HG03135 (cell line): ENCODE data around the gene NACC2.
"Not testable (repeated sequence)": the region's sequence is repeated elsewhere in the genome, so short reads cannot be mapped to it uniquely, and the experiment has no call there.

Experiments
- ATAC-seq: cut with Tn5 transposase; IDR thresholded peaks from one replicate; pipeline ENCODE4 v1.9.1; 2021; ENCODE audit warnings: mild to moderate bottlenecking, moderate library complexity; ENCODE audit not compliant: unreplicated experiment

Gene NACC2

GRCh38 chr9:136112541-136112940 is 17.5 kb upstream of the NACC2 start:
- ATAC-seq = no peak

GRCh38 chr9:136111910-136112309 is 16.8 kb upstream of the NACC2 start:
- ATAC-seq = no peak

DNA sequence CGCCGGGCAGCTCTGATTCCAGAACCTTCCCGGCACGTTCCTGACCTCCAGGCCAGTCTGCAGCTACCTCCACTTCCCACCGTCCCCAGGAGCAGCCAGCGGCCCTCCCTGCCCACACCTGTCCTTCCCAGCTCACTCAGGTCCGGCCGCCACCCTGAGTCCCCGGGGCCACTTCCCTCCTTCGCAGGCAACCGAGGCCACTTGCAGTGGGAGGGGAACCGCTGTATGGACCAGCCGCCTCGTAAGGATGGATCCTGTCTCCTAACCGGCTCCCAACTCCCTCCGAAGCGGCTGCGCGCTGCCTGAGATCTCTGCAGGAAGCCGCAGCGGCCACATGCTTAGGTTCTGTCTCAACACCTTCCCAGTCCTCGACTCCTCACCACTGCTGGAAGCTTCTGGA is 16.1 kb upstream of the NACC2 start:
- no peak for ATAC-seq

DNA sequence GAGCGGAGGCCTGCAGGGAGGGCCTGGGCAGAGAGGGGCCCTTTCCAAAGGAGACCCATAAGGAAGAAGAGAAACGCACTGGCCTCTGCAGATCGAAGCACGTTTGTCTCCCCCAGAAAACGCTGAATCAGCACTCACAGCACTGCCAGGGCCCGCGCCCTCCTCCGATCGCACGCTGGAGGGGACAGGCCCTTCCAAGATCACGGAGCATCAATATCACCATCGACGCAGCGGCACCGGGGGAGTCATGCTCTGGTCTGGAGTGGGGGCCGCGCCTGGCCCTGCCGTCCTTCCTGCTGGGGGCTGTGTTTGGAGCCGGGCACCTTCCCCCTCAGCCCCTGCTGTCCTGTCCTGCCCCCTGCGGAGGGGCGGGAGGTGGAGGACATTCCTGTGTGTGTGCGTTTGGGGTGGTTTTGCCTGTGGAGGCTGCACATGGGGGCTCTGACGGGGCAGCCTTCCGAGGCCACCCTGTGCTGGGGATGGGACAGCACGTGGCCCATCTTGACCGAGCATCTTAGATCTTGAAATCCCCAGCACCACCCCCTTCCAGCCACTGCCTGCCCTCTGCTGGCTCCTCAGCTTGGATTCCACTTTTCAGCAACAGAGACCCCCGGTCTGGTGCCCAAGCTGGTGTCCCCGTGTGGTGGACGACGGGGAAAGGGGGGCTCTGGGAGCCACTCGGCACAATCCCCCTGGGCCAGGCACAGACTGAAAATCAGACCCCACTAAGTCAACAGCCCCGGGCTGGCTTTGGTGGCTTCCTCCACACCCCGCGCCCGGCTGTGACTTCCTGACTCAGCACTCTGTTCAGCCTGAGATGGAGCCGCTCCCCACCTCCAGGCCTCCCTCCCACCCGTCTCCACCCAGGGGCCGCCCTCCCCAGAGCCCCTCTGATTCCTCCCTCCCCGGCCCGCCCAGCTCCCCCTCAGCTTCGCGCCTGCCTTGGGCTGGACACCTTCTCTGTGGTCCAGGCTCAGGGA is 15.3 kb upstream of the NACC2 start:
- ATAC-seq = no peak

- peak; percentile 72 for ATAC-seq
Measured at GRCh38 chr9:136109351-136110081, 14.4 kb upstream of the NACC2 start.

- no peak for ATAC-seq
Measured at GRCh38 chr9:136108648-136109266, 13.7 kb upstream of the NACC2 start.

GRCh38 chr9:136107953-136108647 is 13.0 kb upstream of the NACC2 start:
- no peak for ATAC-seq

DNA sequence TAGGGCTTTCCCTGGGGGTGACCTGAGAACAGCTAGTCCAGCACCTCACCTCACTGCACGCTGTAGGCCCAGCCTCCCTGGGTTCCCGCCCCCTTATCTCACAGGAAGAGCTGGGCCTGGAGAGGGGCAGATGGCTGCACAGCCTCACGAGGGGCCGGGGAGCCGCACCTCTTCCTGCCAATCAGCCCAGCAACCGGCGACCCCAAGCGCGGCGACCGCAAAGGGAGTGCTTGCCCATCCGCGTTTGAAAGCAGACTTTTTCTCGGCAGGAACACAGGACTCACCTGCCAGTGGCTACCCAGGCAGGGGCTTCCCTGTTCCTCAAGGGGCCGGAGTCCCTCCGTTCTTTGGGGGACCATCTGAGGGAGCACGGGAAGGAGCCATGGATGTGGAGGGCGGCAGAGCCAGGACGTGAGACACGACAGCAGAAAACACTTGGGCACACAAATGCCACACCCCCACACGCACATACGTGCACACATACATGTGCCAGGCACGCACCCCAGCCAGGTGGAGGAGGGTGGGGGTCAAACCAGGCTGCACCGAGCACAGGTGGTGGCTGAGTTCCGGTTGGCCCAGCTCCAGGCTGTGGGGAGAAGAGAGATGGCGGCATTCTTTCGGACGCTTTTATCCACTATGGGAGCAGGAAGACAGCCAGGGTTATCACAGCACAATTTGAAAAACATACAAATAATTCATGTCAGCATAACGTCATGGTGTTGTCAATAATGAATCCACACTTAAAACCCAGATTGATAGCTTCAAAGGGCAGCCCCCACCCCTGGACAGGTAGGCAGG is 12.3 kb upstream of the NACC2 start:
- ATAC-seq = no peak

GRCh38 chr9:136105398-136106135 is 10.5 kb upstream of the NACC2 start:
- ATAC-seq = no peak

DNA sequence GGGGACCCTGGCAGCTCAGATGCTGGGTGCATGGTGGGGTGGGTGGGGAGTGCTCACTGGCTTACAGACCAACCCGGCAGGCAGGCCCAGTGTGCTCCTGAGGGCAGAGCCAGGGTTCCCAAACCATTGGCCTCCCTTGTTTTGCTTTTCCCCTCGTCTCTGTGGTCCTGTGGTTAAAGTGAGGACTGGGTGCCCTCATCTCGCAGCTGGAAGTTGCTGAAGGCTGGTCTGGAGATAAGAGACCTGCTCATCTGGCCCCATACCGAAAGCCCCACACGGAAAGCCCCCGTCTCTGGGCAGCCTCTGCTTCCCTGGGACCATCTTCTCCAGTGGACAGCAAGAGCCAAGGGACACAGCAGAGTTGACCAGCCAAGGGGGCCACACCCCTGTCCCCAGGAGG is 9.8 kb upstream of the NACC2 start:
- no peak for ATAC-seq

DNA sequence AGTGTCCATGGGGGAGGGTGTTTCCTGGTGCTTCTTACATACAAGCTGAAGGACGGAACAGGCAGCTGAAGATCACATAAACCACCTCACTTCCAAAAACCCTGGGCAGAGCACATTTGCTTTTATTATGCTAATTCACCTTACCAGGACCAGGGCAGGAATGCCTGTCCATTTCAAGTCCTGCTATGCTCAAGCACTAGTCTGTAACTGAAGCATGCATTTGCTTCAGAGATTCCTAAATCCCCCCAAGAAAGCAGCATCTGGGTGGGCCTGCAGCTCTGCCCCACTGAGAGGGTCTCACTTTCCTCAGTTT is 9.4 kb upstream of the NACC2 start:
- no peak for ATAC-seq

GRCh38 chr9:136103651-136104487 is 8.8 kb upstream of the NACC2 start:
- no peak for ATAC-seq

GRCh38 chr9:136101615-136102074 is 6.6 kb upstream of the NACC2 start:
- ATAC-seq = not testable (repeated sequence)

- no peak for ATAC-seq
Measured at GRCh38 chr9:136100700-136101614, 5.9 kb upstream of the NACC2 start.

DNA sequence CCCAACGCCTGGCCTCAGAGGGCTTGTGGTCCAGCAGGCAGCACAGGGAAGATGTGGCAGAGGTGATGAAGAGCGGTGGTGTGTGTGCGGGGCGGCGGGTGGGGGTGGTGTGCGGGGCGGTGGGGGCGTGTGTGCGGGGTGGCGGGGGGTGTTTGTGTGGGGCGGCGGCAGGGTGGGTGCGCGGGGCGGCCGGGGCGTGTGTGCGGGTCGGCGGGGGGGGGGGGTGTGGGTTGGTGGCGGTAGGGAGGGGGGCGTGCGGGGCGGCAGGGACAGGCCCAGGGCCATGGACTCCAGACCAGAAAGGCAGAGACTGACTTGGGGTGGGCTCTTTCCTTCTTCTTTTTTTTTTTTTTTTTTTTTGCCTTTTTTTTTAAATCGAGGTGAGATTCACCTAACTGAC is 4.5 kb upstream of the NACC2 start:
- no peak for ATAC-seq

DNA sequence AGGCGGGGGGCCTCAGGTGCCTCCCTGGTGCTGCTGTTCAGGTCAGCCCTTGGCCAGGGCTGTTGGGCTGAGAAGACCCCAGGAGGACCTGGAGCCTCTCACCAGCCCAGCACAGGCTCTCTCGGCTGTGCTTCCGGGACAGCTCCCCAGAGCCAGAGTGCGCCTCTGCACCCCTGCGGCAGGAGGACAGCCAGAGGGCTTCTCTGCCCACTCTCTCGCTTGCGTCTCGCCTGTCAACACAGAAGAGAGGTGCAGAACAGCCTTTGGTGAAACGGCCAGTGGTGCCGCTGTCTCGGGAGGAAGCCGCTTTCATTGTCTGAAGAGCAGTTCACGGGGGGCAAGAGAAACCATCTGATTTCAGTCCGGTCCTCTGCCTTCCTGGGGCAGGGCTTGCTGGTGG is 3.8 kb upstream of the NACC2 start:
- ATAC-seq = no peak

DNA sequence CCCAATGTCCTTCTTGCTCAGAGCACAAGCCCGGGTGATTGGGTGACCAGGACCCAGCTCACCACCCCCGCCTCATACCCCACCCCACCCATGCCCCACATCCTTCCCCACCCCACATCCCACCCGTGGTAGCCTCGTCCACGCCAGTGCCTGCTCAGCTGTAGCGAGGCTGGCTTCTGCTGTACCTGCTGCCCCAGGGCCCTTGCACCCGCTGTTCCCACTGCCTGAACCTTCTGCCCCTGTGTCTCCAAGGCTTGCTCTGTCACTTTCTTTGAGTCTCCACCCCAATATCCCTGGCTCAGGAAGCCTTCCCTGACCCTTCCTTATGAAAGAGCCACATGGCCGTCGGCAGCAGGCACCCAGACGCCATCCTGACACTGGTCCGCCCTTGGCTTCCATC is 3.1 kb upstream of the NACC2 start:
- ATAC-seq = no peak
